Common myeloid progenitor, CD34-positive (primary cell): ENCODE data around the gene CANT1.
"Not testable (repeated sequence)": the region's sequence is repeated elsewhere in the genome, so short reads cannot be mapped to it uniquely, and the experiment has no call there.

Experiments
- CTCF ChIA-PET: fragments of 350-600 bp; sonication (Branson Sonifier 250); formaldehyde crosslinking; loops from one replicate; lab custom pipeline; 2021; ENCODE audit warnings: antibody characterized with exemption; lab: Charles Lee
- POLR2A ChIA-PET: fragments of 350-600 bp; sonication (Branson Sonifier 250); formaldehyde crosslinking; loops from one replicate; lab custom pipeline; 2021; ENCODE audit warnings: antibody characterized with exemption; lab: Charles Lee
- DNase-seq, 3 donors: peaks; one replicate each; pipeline versions ENCODE4 v3.0.0 to v3.0.0-alpha.2; 2013
- H3K27ac ChIP-seq, 2 experiments: 1 replicate in 1 of 2; 2 replicates in 1 of 2; pipeline ENCODE4 v1.7.0; 2013; ENCODE audit warnings: inconsistent platforms in 2 of 2, low read length in 2 of 2, mild to moderate bottlenecking in 2 of 2, low read depth in 1 of 2, moderate library complexity in 1 of 2; ENCODE audit not compliant: severe bottlenecking in 2 of 2, insufficient read depth in 1 of 2, poor library complexity in 1 of 2
- H3K27me3 ChIP-seq, 5 experiments: replicated peaks in 2 of 5; 1 replicate in 3 of 5; 2 replicates in 2 of 5; pipeline versions ENCODE4 v1.6.1 to v1.7.0; 2013; ENCODE audit warnings: low read length in 4 of 5, mild to moderate bottlenecking in 2 of 5, moderate library complexity in 2 of 5, inconsistent platforms in 1 of 5; ENCODE audit not compliant: insufficient read depth in 5 of 5, control insufficient read depth in 4 of 5
- H3K36me3 ChIP-seq, 4 experiments: 1 replicate in 2 of 4; 2 replicates in 2 of 4; pipeline versions ENCODE4 v1.6.1 to v1.7.0; 2013; ENCODE audit warnings: low read length in 3 of 4, control low read depth in 1 of 4, mild to moderate bottlenecking in 1 of 4; ENCODE audit not compliant: control insufficient read depth in 4 of 4, insufficient read depth in 4 of 4
- H3K4me1 ChIP-seq, 4 experiments: 1 replicate in 3 of 4; 2 replicates in 1 of 4; pipeline versions ENCODE4 v1.6.1 to v1.7.1; 2013; ENCODE audit warnings: low read length in 3 of 4, mild to moderate bottlenecking in 3 of 4, control low read depth in 1 of 4, inconsistent platforms in 1 of 4, moderate library complexity in 1 of 4; ENCODE audit not compliant: control insufficient read depth in 4 of 4, insufficient read depth in 4 of 4; ENCODE audit errors: control extremely low read depth in 1 of 4
- H3K4me3 ChIP-seq, 7 experiments: 1 replicate in 4 of 7; 2 replicates in 3 of 7; pipeline versions ENCODE4 v1.5.1 to v1.7.0; 2013; ENCODE audit warnings: mild to moderate bottlenecking in 7 of 7, low read length in 6 of 7, moderate library complexity in 6 of 7, inconsistent platforms in 2 of 7, low read depth in 2 of 7, control low read depth in 1 of 7; ENCODE audit not compliant: insufficient read depth in 4 of 7, control insufficient read depth in 1 of 7; ENCODE audit errors: extremely low read depth in 1 of 7
- H3K9me3 ChIP-seq, 5 experiments: 1 replicate in 4 of 5; 2 replicates in 1 of 5; pipeline versions ENCODE4 v1.6.1 to v1.7.1; 2013; ENCODE audit warnings: low read length in 4 of 5, mild to moderate bottlenecking in 2 of 5, inconsistent platforms in 1 of 5, low read depth in 1 of 5, moderate library complexity in 1 of 5; ENCODE audit not compliant: control insufficient read depth in 4 of 5, insufficient read depth in 2 of 5; ENCODE audit errors: control extremely low read depth in 1 of 5
- WGBS: methylation state at CpG from one replicate; pipeline ENCODE4 v1.1.5; 2013; ENCODE audit not compliant: insufficient coverage; 5-methylcytosine and 5-hydroxymethylcytosine counted together

The CANT1 gene

DNA sequence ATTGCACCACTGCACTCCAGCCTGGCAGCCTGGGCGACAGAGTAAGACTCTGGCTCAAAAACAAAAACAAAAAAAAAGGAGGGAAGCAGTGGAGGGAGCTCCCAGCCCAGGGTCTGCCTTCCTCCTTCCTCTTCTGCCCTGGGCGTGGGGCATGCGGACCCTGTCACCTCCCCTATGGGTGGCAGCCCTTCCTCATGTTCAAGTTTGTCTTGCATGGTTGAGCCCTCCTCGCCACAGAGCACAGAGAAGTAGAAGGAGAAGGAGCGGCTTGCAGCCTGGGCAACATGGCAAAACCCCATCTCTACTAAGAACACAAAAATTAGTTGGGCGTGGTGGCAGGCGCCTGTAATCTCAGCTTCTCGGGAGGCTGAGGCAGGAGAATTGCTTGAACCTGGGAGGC is 62.9 kb downstream of the CANT1 start:
- H3K4me3 ChIP-seq = no peak overlapping the region
- no peak overlapping the region for H3K27ac ChIP-seq
- no peak for DNase-seq
- peaks cover 3 to 19% (median 8%) of the 10 kb centered on the region in 5 experiments for H3K9me3 ChIP-seq
- H3K36me3 ChIP-seq = no peaks in the 10 kb centered on the region
- ChIA-PET POLR2A (no interaction called here), CTCF (interaction anchor here (1.1 to 1.7 kb wide), 2 partner anchors 8 to 18 kb away, joined by 4 to 6 read pairs; no protein-coding TSS in a partner anchor)
- 90% methylated on average over 5 of the region's 8 CpGs for WGBS
- no peaks in the 10 kb centered on the region for H3K4me1 ChIP-seq
- no peaks in the 10 kb centered on the region for H3K27me3 ChIP-seq

DNA sequence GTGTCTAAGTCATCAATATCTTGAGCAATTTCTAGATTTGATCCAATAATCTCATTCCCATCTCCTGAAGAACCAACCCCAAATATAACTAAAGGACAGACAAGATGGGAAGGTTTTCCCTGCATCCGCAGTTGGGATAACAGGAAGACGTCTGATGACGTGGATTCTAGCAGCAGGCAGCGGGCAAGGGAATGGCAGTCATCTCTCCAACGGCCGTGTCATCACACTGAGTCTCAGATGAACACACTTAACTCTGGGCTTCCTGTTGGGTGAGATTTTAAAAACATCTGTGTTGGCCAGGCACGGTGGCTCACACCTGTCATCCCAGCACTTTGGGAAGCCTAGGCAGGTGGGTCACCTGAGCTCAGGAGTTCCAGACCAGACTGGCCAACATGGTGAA is 63.4 kb downstream of the CANT1 start:
- H3K27ac ChIP-seq = no peak overlapping the region
- ChIA-PET CTCF (no interaction called here), POLR2A (no interaction called here)
- H3K27me3 ChIP-seq = no peaks in the 10 kb centered on the region
- 88% methylated on average over 6 of the region's 7 CpGs for WGBS
- DNase-seq = no peak
- peaks cover 2 to 14% (median 6%) of the 10 kb centered on the region in 5 experiments for H3K9me3 ChIP-seq
- no peaks in the 10 kb centered on the region for H3K4me1 ChIP-seq
- H3K4me3 ChIP-seq = no peak overlapping the region
- H3K36me3 ChIP-seq = no peaks in the 10 kb centered on the region

DNA sequence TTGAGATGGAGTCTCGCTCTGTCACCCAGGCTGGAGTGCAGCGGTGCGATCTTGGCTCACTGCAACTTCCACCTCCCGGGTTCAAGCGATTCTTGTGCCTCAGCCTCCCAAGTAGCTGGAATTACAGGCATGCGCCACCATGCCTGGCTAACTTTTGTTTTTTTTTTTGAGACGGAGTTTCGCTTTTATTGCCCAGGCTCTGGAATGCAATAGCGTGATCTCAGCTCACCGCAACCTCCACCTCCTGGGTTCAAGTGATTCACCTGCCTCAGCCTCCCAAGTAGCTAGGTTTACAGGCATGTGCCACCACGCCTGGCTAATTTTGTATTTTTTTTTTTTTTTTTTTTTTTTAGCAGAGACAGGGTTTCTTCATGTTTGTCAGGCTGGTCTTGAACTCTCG is 64.1 kb downstream of the CANT1 start:
- CTCF ChIA-PET = interaction anchor here (1.1 to 1.8 kb wide), 2 partner anchors 7 to 13 kb away, joined by 3 to 4 read pairs; no protein-coding TSS in a partner anchor
- H3K27ac ChIP-seq, H3K4me3 ChIP-seq, POLR2A ChIA-PET, DNase-seq, H3K9me3 ChIP-seq, H3K27me3 ChIP-seq, H3K4me1 ChIP-seq, H3K36me3 ChIP-seq: not testable (repeated sequence)
- 93% methylated on average over 12 of the region's 12 CpGs for WGBS

GRCh38 chr17:78944956-78945355 is 64.6 kb downstream of the CANT1 start:
- CTCF ChIA-PET = interaction anchor here (1.1 to 1.8 kb wide), 2 partner anchors 8 to 13 kb away, joined by 3 to 4 read pairs; no protein-coding TSS in a partner anchor
- no peak for DNase-seq
- Histone ChIP-seq H3K27ac (no peak overlapping the region), H3K4me3 (no peak overlapping the region), H3K36me3 (no peaks in the 10 kb centered on the region), H3K4me1 (no peaks in the 10 kb centered on the region), H3K9me3 (peaks cover 0 to 2% (median 0%) of the 10 kb centered on the region in 5 experiments), H3K27me3 (no peaks in the 10 kb centered on the region)
- POLR2A ChIA-PET = no interaction called here
- 80% methylated on average over 9 of the region's 10 CpGs for WGBS

DNA sequence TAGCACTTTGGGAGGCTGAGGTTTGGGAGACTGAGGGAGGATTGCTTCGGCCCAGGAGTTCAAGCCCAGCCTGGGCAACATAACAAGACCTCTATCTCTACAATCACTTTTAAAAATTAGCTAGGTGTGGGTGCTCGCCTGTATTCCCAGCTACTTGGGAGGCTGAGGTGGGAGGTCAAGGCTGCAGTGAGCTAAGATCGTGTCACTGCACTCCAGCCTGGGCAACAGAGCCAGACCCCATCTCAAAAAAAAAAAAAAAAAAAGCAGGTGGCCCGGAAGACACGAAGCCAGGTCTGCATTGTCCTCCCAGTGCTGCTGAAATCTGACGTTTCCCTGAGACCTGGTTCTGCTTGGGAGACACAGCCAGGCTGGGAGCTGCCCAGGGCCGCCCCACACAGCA is 65.5 kb downstream of the CANT1 start:
- no peaks in the 10 kb centered on the region for H3K36me3 ChIP-seq
- CTCF ChIA-PET = interaction anchor here (1.3 to 1.8 kb wide), 2 partner anchors 9 to 27 kb away, joined by 3 to 4 read pairs; no protein-coding TSS in a partner anchor
- WGBS = 98% methylated on average over 4 of the region's 7 CpGs
- H3K4me3 ChIP-seq = no peak overlapping the region
- POLR2A ChIA-PET = no interaction called here
- no peak overlapping the region for H3K27ac ChIP-seq
- no peaks in the 10 kb centered on the region for H3K9me3 ChIP-seq
- no peaks in the 10 kb centered on the region for H3K4me1 ChIP-seq
- DNase-seq = no peak
- H3K27me3 ChIP-seq = no peaks in the 10 kb centered on the region
